HG03045 (cell line): ENCODE measurements around the gene RTN4R.
"Not testable (repeated sequence)": the region's sequence is repeated elsewhere in the genome, so short reads cannot be mapped to it uniquely, and the experiment has no call there.

Experiments used
- ATAC-seq: cut with Tn5 transposase; IDR thresholded peaks from one replicate; pipeline ENCODE4 v1.9.1; 2021; ENCODE audit warnings: mild to moderate bottlenecking, moderate library complexity; ENCODE audit not compliant: unreplicated experiment

Gene RTN4R

GRCh38 chr22:20272700-20273099 lies 4.6 kb upstream of the RTN4R start:
- ATAC-seq, result no peak

GRCh38 chr22:20272174-20272573 lies 4.1 kb upstream of the RTN4R start:
- no peak for ATAC-seq

GRCh38 chr22:20271114-20271994 lies 3.2 kb upstream of the RTN4R start:
- no peak for ATAC-seq

GRCh38 chr22:20270190-20271113 lies 2.3 kb upstream of the RTN4R start:
- ATAC-seq, result not testable (repeated sequence)

GRCh38 chr22:20269673-20270072 lies 1.6 kb upstream of the RTN4R start:
- not testable (repeated sequence) for ATAC-seq

GRCh38 chr22:20269201-20269600 lies 1.1 kb upstream of the RTN4R start:
- not testable (repeated sequence) for ATAC-seq

GRCh38 chr22:20267441-20268278 lies 458 bp downstream of the RTN4R start:
- no peak for ATAC-seq

- ATAC-seq, result not testable (repeated sequence)
Measured at GRCh38 chr22:20266667-20267440, 1.3 kb downstream of the RTN4R start.

GRCh38 chr22:20265772-20266666 lies 2.1 kb downstream of the RTN4R start:
- not testable (repeated sequence) for ATAC-seq

- no peak for ATAC-seq
Measured at GRCh38 chr22:20264614-20265452, 3.3 kb downstream of the RTN4R start.

- not testable (repeated sequence) for ATAC-seq
Measured at GRCh38 chr22:20263404-20264281, 4.5 kb downstream of the RTN4R start.

GRCh38 chr22:20262582-20263147 lies 5.5 kb downstream of the RTN4R start:
- no peak for ATAC-seq

GRCh38 chr22:20261848-20262581 lies 6.1 kb downstream of the RTN4R start:
- ATAC-seq, result no peak

GRCh38 chr22:20260071-20260765 lies 7.9 kb downstream of the RTN4R start:
- ATAC-seq, result no peak

GRCh38 chr22:20259327-20259688 lies 8.8 kb downstream of the RTN4R start:
- ATAC-seq, result no peak
